Lung (tissue), 12 donors: ENCODE data around the gene METAP2. TPM values are rescaled to one million over a fixed set of nuclear protein-coding genes. Genes with fewer than 3 reads are reported as not detected.
"Not testable (repeated sequence)": the region's sequence is repeated elsewhere in the genome, so short reads cannot be mapped to it uniquely, and the experiment has no call there.

Experiments used
- ATAC-seq: fragments of 200-7000 bp; cut with Tn5 transposase; one replicate; pipeline ENCODE4 v1.9.1; 2020; ENCODE audit warnings: moderate number of reproducible peaks; ENCODE audit not compliant: insufficient read depth, low FRiP score
- DNase-seq, 3 donors: peaks; one replicate each; pipeline ENCODE4 v3.0.0-alpha.2; 2013 to 2017
- H3K27ac ChIP-seq, 2 donors: one replicate each; pipeline ENCODE4 v1.5.1; 2013; ENCODE audit warnings: mild to moderate bottlenecking in 2 of 2, moderate library complexity in 2 of 2, control low read depth in 1 of 2, inconsistent platforms in 1 of 2, low read depth in 1 of 2, low read length in 1 of 2
- H3K27me3 ChIP-seq, 3 donors: one replicate each; pipeline ENCODE4 v1.5.1; 2013; ENCODE audit warnings: low read length in 2 of 3; ENCODE audit not compliant: control insufficient read depth in 3 of 3, insufficient read depth in 3 of 3
- H3K36me3 ChIP-seq, 4 donors: one replicate each; pipeline ENCODE4 v1.5.1; 2013; ENCODE audit warnings: low read length in 4 of 4, mild to moderate bottlenecking in 1 of 4, moderate library complexity in 1 of 4; ENCODE audit not compliant: control insufficient read depth in 4 of 4, insufficient read depth in 4 of 4
- H3K4me1 ChIP-seq, 5 donors: one replicate each; pipeline ENCODE4 v1.5.1; 2013; ENCODE audit warnings: low read length in 5 of 5, mild to moderate bottlenecking in 2 of 5, moderate library complexity in 1 of 5; ENCODE audit not compliant: control insufficient read depth in 5 of 5, insufficient read depth in 5 of 5
- H3K4me3 ChIP-seq: one replicate; pipeline ENCODE4 v1.5.1; 2013; ENCODE audit warnings: mild to moderate bottlenecking, control low read depth, moderate library complexity
- H3K9ac ChIP-seq, 2 donors: one replicate each; pipeline ENCODE4 v1.5.1; 2013; ENCODE audit warnings: low read length in 2 of 2, control low read depth in 1 of 2; ENCODE audit not compliant: insufficient read depth in 1 of 2
- H3K9me3 ChIP-seq, 4 donors: one replicate each; pipeline ENCODE4 v1.5.1; 2013; ENCODE audit warnings: low read length in 3 of 4, mild to moderate bottlenecking in 1 of 4, moderate library complexity in 1 of 4; ENCODE audit not compliant: control insufficient read depth in 4 of 4, insufficient read depth in 3 of 4
- WGBS, 2 donors: extraction: QIAGEN DNeasy Blood & Tissue Kit; methylation state at CpG; one replicate each; pipeline ENCODE4 v1.1.7; 2013; 5-methylcytosine and 5-hydroxymethylcytosine counted together
- polyA plus RNA-seq, 2 donors: library from polyadenylated mRNA; stranded (reverse); fragments of 200-250 nt; gene quantifications; one replicate each; pipeline ENCODE4 v1.2.1, GENCODE V29; 2013
- total RNA-seq, 2 donors: library from RNA; depleted of rRNA in 1 of 2; stranded (reverse); fragments of >200 nt in 1 of 2; gene quantifications; one replicate each; pipeline ENCODE4 v1.2.1, GENCODE V29; 2014 to 2021
- TF ChIP-seq, protein P1 (sequence below): IDR thresholded peaks from 2 replicates; pipeline ENCODE4 v1.5.1; 2012; ENCODE audit warnings: mild to moderate bottlenecking; ENCODE audit errors: control extremely low read depth, extremely low read depth
- donor health status: control.
- donor health status: control.
- donor health status: Bipolar disorder and iron deficiency.
- donor health status: healthy.
- donor health status: DM: yes; HTN: yes; CAD: no.

METAP2 gene
- total and polyA plus RNA-seq, 4 donors: 49.1 to 60.4 (median 51.4) TPM

DNA sequence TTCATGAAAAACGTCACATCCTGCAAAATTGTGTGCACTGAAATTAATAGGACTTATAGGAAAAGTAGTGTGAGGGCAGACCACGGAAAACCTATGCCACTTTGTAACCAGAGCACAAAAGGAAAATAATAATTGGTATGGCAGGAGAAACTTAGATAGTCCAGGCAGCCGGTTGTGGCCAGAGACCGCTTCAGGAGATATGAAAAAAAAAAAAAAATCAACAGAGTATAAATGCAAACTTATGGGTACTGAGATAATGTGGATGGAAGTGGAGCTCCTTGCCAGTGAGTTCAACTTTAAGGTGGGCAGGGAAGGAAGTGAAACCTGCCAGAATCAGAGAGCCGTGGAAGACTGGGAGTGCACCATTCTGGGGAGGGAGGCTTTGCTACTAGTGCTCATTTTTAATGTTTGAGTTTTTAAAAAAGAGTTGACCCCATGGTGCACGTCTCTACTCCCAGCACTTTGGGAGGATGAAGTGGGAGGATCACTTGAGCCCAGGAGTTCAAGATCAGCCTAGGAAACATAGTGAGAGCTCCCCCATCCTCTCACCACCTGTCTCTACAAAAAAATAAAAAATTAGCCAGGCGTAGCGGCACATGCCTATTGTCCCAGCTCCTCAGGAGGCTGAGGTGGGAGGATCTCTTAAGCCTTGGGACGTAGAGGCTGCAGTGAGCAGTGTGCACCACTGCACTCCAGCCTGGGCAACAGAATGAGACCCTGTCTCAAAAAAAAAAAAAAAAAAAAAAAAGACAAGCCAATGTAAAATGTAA lies 34.3 kb upstream of the METAP2 start:
- Histone ChIP-seq H3K9ac (no peak overlapping the region), H3K36me3 (no peaks in the 10 kb centered on the region), H3K4me3 (no peak overlapping the region), H3K27me3 (no peaks in the 10 kb centered on the region), H3K9me3 (no peaks in the 10 kb centered on the region), H3K27ac (no peak overlapping the region), H3K4me1 (no peaks in the 10 kb centered on the region)
- DNase-seq (no peak), ATAC-seq (no peak)
- WGBS, 2 donors: 78 to 80% methylated on average over 9 of the region's 9 CpGs
- TF ChIP-seq, protein P1, sequence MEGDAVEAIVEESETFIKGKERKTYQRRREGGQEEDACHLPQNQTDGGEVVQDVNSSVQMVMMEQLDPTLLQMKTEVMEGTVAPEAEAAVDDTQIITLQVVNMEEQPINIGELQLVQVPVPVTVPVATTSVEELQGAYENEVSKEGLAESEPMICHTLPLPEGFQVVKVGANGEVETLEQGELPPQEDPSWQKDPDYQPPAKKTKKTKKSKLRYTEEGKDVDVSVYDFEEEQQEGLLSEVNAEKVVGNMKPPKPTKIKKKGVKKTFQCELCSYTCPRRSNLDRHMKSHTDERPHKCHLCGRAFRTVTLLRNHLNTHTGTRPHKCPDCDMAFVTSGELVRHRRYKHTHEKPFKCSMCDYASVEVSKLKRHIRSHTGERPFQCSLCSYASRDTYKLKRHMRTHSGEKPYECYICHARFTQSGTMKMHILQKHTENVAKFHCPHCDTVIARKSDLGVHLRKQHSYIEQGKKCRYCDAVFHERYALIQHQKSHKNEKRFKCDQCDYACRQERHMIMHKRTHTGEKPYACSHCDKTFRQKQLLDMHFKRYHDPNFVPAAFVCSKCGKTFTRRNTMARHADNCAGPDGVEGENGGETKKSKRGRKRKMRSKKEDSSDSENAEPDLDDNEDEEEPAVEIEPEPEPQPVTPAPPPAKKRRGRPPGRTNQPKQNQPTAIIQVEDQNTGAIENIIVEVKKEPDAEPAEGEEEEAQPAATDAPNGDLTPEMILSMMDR: no peak

DNA sequence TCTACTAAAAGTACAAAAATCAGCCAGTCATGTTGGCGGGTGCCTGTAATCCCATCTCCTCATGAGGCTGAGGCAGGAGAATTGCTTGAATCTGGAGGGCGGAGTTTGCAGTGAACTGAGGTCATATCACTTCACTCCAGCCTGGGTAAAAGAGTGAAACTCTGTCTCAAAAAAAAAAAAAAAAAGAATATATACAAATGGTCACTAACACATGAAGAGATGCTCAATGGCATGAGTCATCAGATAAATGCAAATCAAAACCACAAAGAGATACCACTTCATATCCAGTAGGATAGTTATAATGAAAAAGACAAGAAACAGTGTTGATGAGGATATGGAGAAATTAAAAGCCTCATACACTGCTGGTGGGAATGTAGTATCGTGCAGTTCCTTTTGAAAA lies 33.6 kb upstream of the METAP2 start:
- Histone ChIP-seq H3K9ac (no peak overlapping the region), H3K36me3 (no peaks in the 10 kb centered on the region), H3K9me3 (no peaks in the 10 kb centered on the region)

DNA sequence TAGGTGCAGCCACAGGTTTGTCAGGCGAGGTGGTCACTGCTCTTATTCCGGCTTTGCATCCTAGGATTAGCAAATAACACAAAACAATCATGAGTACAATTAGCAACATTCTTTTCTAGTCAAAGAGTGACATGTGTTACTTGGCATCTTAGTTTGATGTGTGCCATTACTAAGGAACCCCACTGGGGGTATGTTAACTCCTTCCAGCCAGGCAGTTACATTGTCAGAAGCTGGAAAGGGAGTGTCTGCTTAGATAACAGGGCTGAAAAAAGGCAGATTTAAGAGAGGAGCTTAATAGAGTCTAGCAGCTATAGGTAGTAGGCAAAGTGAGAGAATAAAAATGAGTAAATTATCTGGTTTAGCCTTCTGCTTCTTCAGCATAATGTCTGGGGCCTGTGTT lies 30.5 kb upstream of the METAP2 start:
- WGBS, 2 donors: 91 to 93% methylated on average over 2 of the region's 2 CpGs
- no peaks in the 10 kb centered on the region for H3K36me3 ChIP-seq
- ATAC-seq: no peak
- peaks cover 0 to 5% (median 4%) of the 10 kb centered on the region in 5 donors for H3K4me1 ChIP-seq
- DNase-seq: no peak
- TF ChIP-seq, protein P1: no peak
- H3K9me3 ChIP-seq: peaks cover 0 to 3% (median 0%) of the 10 kb centered on the region in 4 donors
- no peaks in the 10 kb centered on the region for H3K27me3 ChIP-seq
- H3K9ac ChIP-seq: no peak overlapping the region
- H3K4me3 ChIP-seq: no peak overlapping the region
- no peak overlapping the region for H3K27ac ChIP-seq

More for the DNA sequence above, 33.6 kb upstream of the METAP2 start:
- Histone ChIP-seq H3K27ac (no peak overlapping the region), H3K27me3 (no peaks in the 10 kb centered on the region), H3K4me3 (no peak overlapping the region), H3K4me1 (no peaks in the 10 kb centered on the region)
- ATAC-seq: no peak
- no peak for DNase-seq
- WGBS, 2 donors: 85 to 86% methylated on average over 3 of the region's 3 CpGs
- TF ChIP-seq, protein P1: no peak

DNA sequence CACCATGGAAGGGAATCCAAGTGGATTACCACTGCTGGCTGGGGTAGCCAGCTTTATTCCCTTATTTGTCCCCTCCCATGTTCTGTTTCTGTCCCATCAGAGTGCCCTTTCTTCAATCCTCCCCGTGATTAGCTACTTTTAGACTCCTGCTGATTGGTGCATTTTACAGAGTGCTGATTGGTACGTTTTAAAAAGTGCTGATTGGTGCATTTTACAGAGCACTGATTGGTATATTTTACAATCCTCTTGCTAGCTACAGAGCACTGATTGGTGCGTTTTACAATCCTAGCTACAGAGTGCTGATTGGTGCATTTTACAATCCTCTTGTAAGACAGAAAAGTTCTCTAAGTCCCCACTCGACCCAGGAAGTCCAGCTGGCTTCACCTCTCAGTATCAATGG lies 28.9 kb upstream of the METAP2 start:
- 92 to 95% methylated on average over 4 of the region's 4 CpGs for WGBS, 2 donors
- H3K9me3 ChIP-seq, DNase-seq, H3K27me3 ChIP-seq, H3K36me3 ChIP-seq, H3K4me3 ChIP-seq, ATAC-seq, H3K4me1 ChIP-seq, H3K9ac ChIP-seq, H3K27ac ChIP-seq: not testable (repeated sequence)
